Measurements from ENCODE around the gene HIPK3. TPM values are rescaled to one million over a fixed set of nuclear protein-coding genes. Genes with fewer than 3 reads are reported as not detected.
"Not testable (repeated sequence)": the region's sequence is repeated elsewhere in the genome, so short reads cannot be mapped to it uniquely, and the experiment has no call there.

Gene HIPK3
- total RNA-seq, 1 donor from 2014 or later, result 138 TPM

GRCh38 chr11:33234397-33235190, 22.6 kb upstream of the HIPK3 start:
- no peak overlapping the region for H3K27ac ChIP-seq
- peaks cover 3% of the 10 kb centered on the region for H3K4me1 ChIP-seq
- no peaks in the 10 kb centered on the region for H3K36me3 ChIP-seq
- H3K4me3 ChIP-seq, result no peak overlapping the region
- no peaks in the 10 kb centered on the region for H3K27me3 ChIP-seq (ENCODE audit: low read depth)
- no peaks in the 10 kb centered on the region for H3K9me3 ChIP-seq
- intact Hi-C loops (cut with DNase I), result no loop called here
- TF ChIP-seq CTCF (IDR thresholded peaks at IDR 0.05), result no peak
- ATAC-seq (no peak), DNase-seq (no peak)

GRCh38 chr11:33237039-33237597, 20.1 kb upstream of the HIPK3 start:
- H3K9me3 ChIP-seq, result no peaks in the 10 kb centered on the region
- intact Hi-C loops (cut with DNase I), result no loop called here
- no peak for TF ChIP-seq CTCF (IDR thresholded peaks at IDR 0.05)
- no peak for DNase-seq
- ATAC-seq, result no peak
- peaks cover 3% of the 10 kb centered on the region for H3K4me1 ChIP-seq
- H3K36me3 ChIP-seq, result no peaks in the 10 kb centered on the region
- no peaks in the 10 kb centered on the region for H3K27me3 ChIP-seq (ENCODE audit: low read depth)
- H3K27ac ChIP-seq, result no peak overlapping the region
- no peak overlapping the region for H3K4me3 ChIP-seq

GRCh38 chr11:33242575-33242974, 14.6 kb upstream of the HIPK3 start:
- TF ChIP-seq CTCF (IDR thresholded peaks at IDR 0.05), result no peak
- Histone ChIP-seq H3K4me1 (no peaks in the 10 kb centered on the region), H3K27ac (no peak overlapping the region), H3K4me3 (no peak overlapping the region), H3K36me3 (no peaks in the 10 kb centered on the region), H3K27me3 (ENCODE audit: low read depth) (no peaks in the 10 kb centered on the region), H3K9me3 (no peaks in the 10 kb centered on the region)
- ATAC-seq (no peak), DNase-seq (no peak)
- intact Hi-C loops (cut with DNase I), result no loop called here

- H3K27ac ChIP-seq; ATAC-seq; intact Hi-C loops (cut with DNase I); DNase-seq; H3K36me3 ChIP-seq; H3K27me3 ChIP-seq (ENCODE audit: low read depth); H3K4me1 ChIP-seq; H3K4me3 ChIP-seq; H3K9me3 ChIP-seq: not testable (repeated sequence)
Measured at GRCh38 chr11:33243654-33244053, 13.5 kb upstream of the HIPK3 start.

GRCh38 chr11:33248416-33248971, 8.7 kb upstream of the HIPK3 start:
- H3K27me3 ChIP-seq (ENCODE audit: low read depth), result no peaks in the 10 kb centered on the region
- no peaks in the 10 kb centered on the region for H3K4me1 ChIP-seq
- no peaks in the 10 kb centered on the region for H3K36me3 ChIP-seq
- H3K9me3 ChIP-seq, result no peaks in the 10 kb centered on the region
- no peak for ATAC-seq
- no peak overlapping the region for H3K4me3 ChIP-seq
- no peak for DNase-seq
- no peak overlapping the region for H3K27ac ChIP-seq
- no peak for TF ChIP-seq CTCF (IDR thresholded peaks at IDR 0.05)
- intact Hi-C loops (cut with DNase I), result no loop called here
